BJ (cell line): ENCODE results near the gene PTPRC. TPM values are rescaled to one million over a fixed set of nuclear protein-coding genes. Genes with fewer than 3 reads are reported as not detected.
A peak's percentile ranks its signal among the peaks of the same experiment; 100 is the strongest.

ENCODE experiments used
- CTCF ChIA-PET: fragments of 350-600 bp; formaldehyde crosslinking; extraction: SDS; loops from one replicate; lab custom pipeline; 2021; ENCODE audit warnings: antibody characterized with exemption, inconsistent platforms; lab: Yijun Ruan, JAX
- POLR2A ChIA-PET: fragments of 300-600 bp; sonication (Branson Sonifier 250); formaldehyde crosslinking; extraction: SDS; loops from one replicate; lab custom pipeline; 2021; ENCODE audit warnings: antibody characterized with exemption; lab: Charles Lee
- DNase-seq: peaks from one replicate; pipeline ENCODE4 v3.0.0-alpha.2; 2011; ENCODE audit warnings: low read depth
- H3K27me3 ChIP-seq: 2 replicates; pipeline ENCODE4 v1.6.0; 2011; ENCODE audit warnings: low read length; ENCODE audit not compliant: control insufficient read depth, insufficient read depth
- H3K36me3 ChIP-seq: 2 replicates; pipeline ENCODE4 v1.5.1; 2011; ENCODE audit warnings: low read length; ENCODE audit not compliant: control insufficient read depth, insufficient read depth
- H3K4me3 ChIP-seq: 2 replicates; pipeline ENCODE4 v1.5.1; 2011; ENCODE audit warnings: low read depth, mild to moderate bottlenecking, control low read depth, low read length
- CTCF ChIP-seq: IDR thresholded peaks from 2 replicates; pipeline ENCODE4 v1.5.1; 2011; ENCODE audit warnings: low read depth, mild to moderate bottlenecking, control low read depth, inconsistent platforms, low read length, moderate library complexity; ENCODE audit not compliant: insufficient read depth
- polyA plus RNA-seq: library from polyadenylated mRNA; depleted of rRNA; stranded (reverse); fragments of >200 nt; gene quantifications from 2 replicates; pipeline ENCODE4 v1.2.3, GENCODE V29; 2011

The PTPRC gene
- polyA plus RNA-seq, 1 experiment = 0.22 TPM

GRCh38 chr1:198662821-198663220, 24.0 kb downstream of the PTPRC start:
- Histone ChIP-seq H3K4me3 (no peak overlapping the region), H3K27me3 (no peaks in the 10 kb centered on the region), H3K36me3 (no peaks in the 10 kb centered on the region)
- ChIA-PET POLR2A (no interaction called here), CTCF (interaction anchor here (1.2 to 1.7 kb wide), 2 partner anchors 9 to 18 kb away, joined by 3 to 6 read pairs; no protein-coding TSS in a partner anchor)
- TF ChIP-seq CTCF = no peak
- DNase-seq = no peak

GRCh38 chr1:198664068-198664788, 25.4 kb downstream of the PTPRC start:
- no peak for DNase-seq
- ChIA-PET CTCF (no interaction called here), POLR2A (no interaction called here)
- TF ChIP-seq CTCF = no peak
- H3K4me3 ChIP-seq = no peak overlapping the region
- no peaks in the 10 kb centered on the region for H3K36me3 ChIP-seq
- no peaks in the 10 kb centered on the region for H3K27me3 ChIP-seq

- POLR2A ChIA-PET = interaction anchor here (0.6 to 1.5 kb wide), 5 partner anchors 8 to 172 kb away, joined by 3 to 6 read pairs (median 4); no protein-coding TSS in a partner anchor
- no peaks in the 10 kb centered on the region for H3K27me3 ChIP-seq
- CTCF ChIA-PET = interaction anchor here (0.6 to 1.3 kb wide), 3 partner anchors 10 to 171 kb away, joined by 3 to 5 read pairs (median 3); no protein-coding TSS in a partner anchor
- no peak overlapping the region for H3K4me3 ChIP-seq
- DNase-seq = no peak
- no peaks in the 10 kb centered on the region for H3K36me3 ChIP-seq
- TF ChIP-seq CTCF = no peak
Observed at GRCh38 chr1:198667186-198667585, 28.3 kb downstream of the PTPRC start.

- ChIA-PET CTCF (interaction anchor here (0.6 to 1.3 kb wide), 4 partner anchors 18 to 965 kb away, joined by 3 to 5 read pairs (median 4); no protein-coding TSS in a partner anchor), POLR2A (interaction anchor here (0.6 to 1.5 kb wide), 4 partner anchors 9 to 172 kb away, joined by 3 to 6 read pairs (median 4); no protein-coding TSS in a partner anchor)
- TF ChIP-seq CTCF = no peak
- DNase-seq = no peak
- H3K27me3 ChIP-seq = no peaks in the 10 kb centered on the region
- no peak overlapping the region for H3K4me3 ChIP-seq
- H3K36me3 ChIP-seq = no peaks in the 10 kb centered on the region
Observed at GRCh38 chr1:198667807-198668206, 29.0 kb downstream of the PTPRC start.

- no peak for TF ChIP-seq CTCF
- POLR2A ChIA-PET = interaction anchor here (0.6 kb wide), 1 partner anchor 170 kb away, joined by 3 read pairs; no protein-coding TSS in a partner anchor
- Histone ChIP-seq H3K27me3 (no peaks in the 10 kb centered on the region), H3K4me3 (no peak overlapping the region), H3K36me3 (no peaks in the 10 kb centered on the region)
- CTCF ChIA-PET = interaction anchor here (1.2 kb wide), 1 partner anchor 178 kb away, joined by 4 read pairs; no protein-coding TSS in a partner anchor
- DNase-seq = peak; percentile 89
Observed at GRCh38 chr1:198669023-198669698, 30.3 kb downstream of the PTPRC start.
